NCI-H345 treated with DMSO at 0.1 percent for 48 hours (cell line): ENCODE measurements around the gene GPSM3.
"Not testable (repeated sequence)": the region's sequence is repeated elsewhere in the genome, so short reads cannot be mapped to it uniquely, and the experiment has no call there.

ENCODE experiments used
- DNase-seq: peaks from one replicate; lab custom pipeline; 2025; ENCODE audit not compliant: unreplicated experiment; lab: John Stamatoyannopoulos, UW

GPSM3 gene

GRCh38 chr6:32188381-32189068 lies 3.9 kb downstream of the GPSM3 start:
- no peak for DNase-seq

GRCh38 chr6:32187725-32188380 lies 4.6 kb downstream of the GPSM3 start:
- not testable (repeated sequence) for DNase-seq

- DNase-seq = no peak
Observed at GRCh38 chr6:32187009-32187709, 5.3 kb downstream of the GPSM3 start.

GRCh38 chr6:32186151-32186840 lies 6.1 kb downstream of the GPSM3 start:
- not testable (repeated sequence) for DNase-seq

- not testable (repeated sequence) for DNase-seq
Observed at GRCh38 chr6:32185681-32186131, 6.7 kb downstream of the GPSM3 start.

- DNase-seq = no peak
Observed at GRCh38 chr6:32184084-32184640, 8.3 kb downstream of the GPSM3 start, which contains the start of gene AGER. AGER (minus strand) TSS chr6:32184253; CDS start chr6:32184222, 31 bp downstream.

GRCh38 chr6:32183483-32184083 lies 8.9 kb downstream of the GPSM3 start:
- DNase-seq = no peak

- DNase-seq = no peak
Observed at GRCh38 chr6:32183030-32183429, 9.4 kb downstream of the GPSM3 start.

- no peak for DNase-seq
Observed at GRCh38 chr6:32182555-32182981, 9.9 kb downstream of the GPSM3 start.

- DNase-seq = no peak
Observed at GRCh38 chr6:32181915-32182529, 10.4 kb downstream of the GPSM3 start.

- DNase-seq = no peak
Observed at GRCh38 chr6:32181148-32181702, 11.2 kb downstream of the GPSM3 start.

- no peak for DNase-seq
Observed at GRCh38 chr6:32179766-32180405, 12.6 kb downstream of the GPSM3 start.

- no peak for DNase-seq
Observed at GRCh38 chr6:32178547-32179440, 13.6 kb downstream of the GPSM3 start.

- peak; percentile 99 for DNase-seq
Observed at GRCh38 chr6:32177788-32178546, 14.5 kb downstream of the GPSM3 start, which contains the start of gene RNF5. RNF5 (plus strand) TSS chr6:32178405; CDS start chr6:32178512, 107 bp downstream.

GRCh38 chr6:32177183-32177787 lies 15.2 kb downstream of the GPSM3 start:
- DNase-seq = peak; percentile 85

GRCh38 chr6:32176476-32177182 lies 15.8 kb downstream of the GPSM3 start:
- DNase-seq = peak; percentile 41
